OCI-LY7 (cell line): ENCODE results near the gene AFG3L2. TPM values are rescaled to one million over a fixed set of nuclear protein-coding genes. Genes with fewer than 3 reads are reported as not detected.

Experiments
- BruUV-seq: library from RNA; stranded (reverse); fragments of 400-500 nt; replicated peaks from 2 replicates; lab custom pipeline; 2021; lab: Mats Ljungman, UMichigan
- CTCF ChIA-PET: fragments of 300-600 bp; sonication (Branson Sonifier 250); formaldehyde crosslinking; loops from one replicate; lab custom pipeline; 2022; ENCODE audit warnings: antibody characterized with exemption; ENCODE audit not compliant: unreplicated experiment; lab: Charles Lee
- POLR2A ChIA-PET: fragments of 300-600 bp; sonication (Branson Sonifier 250); formaldehyde crosslinking; loops from one replicate; lab custom pipeline; 2022; ENCODE audit warnings: antibody characterized with exemption; lab: Charles Lee
- DNase-seq: peaks from one replicate; pipeline ENCODE4 v3.0.0-alpha.2; 2015; ENCODE audit warnings: low spot score
- H2AFZ ChIP-seq: fragments of 200-600 bp; sonication (generic), shearing (Covaris generic); 2 replicates; pipeline ENCODE4 v1.6.1; 2014; ENCODE audit warnings: mild to moderate bottlenecking, antibody characterized with exemption, low read length, moderate library complexity
- H3K27ac ChIP-seq: fragments of 200-600 bp; sonication (generic); 2 replicates; pipeline ENCODE4 v1.5.1; 2014; ENCODE audit warnings: mixed run types, low read depth, mild to moderate bottlenecking, moderate library complexity, low read length, inconsistent platforms; ENCODE audit not compliant: poor library complexity, severe bottlenecking
- H3K36me3 ChIP-seq: fragments of 200-600 bp; sonication (generic); 2 replicates; pipeline ENCODE4 v1.6.1; 2014; ENCODE audit warnings: mild to moderate bottlenecking, antibody characterized with exemption, low read length, moderate library complexity, mixed read lengths; ENCODE audit not compliant: insufficient read depth
- H3K4me1 ChIP-seq: fragments of 200-600 bp; sonication (generic); 2 replicates; pipeline ENCODE4 v1.5.1; 2014; ENCODE audit warnings: mild to moderate bottlenecking, low read length; ENCODE audit not compliant: insufficient read depth, poor library complexity, severe bottlenecking
- H3K4me2 ChIP-seq: fragments of 200-600 bp; sonication (generic); 2 replicates; pipeline ENCODE4 v1.6.1; 2014; ENCODE audit warnings: mild to moderate bottlenecking, low read length
- H3K4me3 ChIP-seq: fragments of 200-600 bp; sonication (generic); 2 replicates; pipeline ENCODE4 v1.5.1; 2014; ENCODE audit warnings: mild to moderate bottlenecking, low read depth, low read length; ENCODE audit not compliant: poor library complexity, severe bottlenecking
- H3K79me2 ChIP-seq: fragments of 200-600 bp; sonication (generic); 2 replicates; pipeline ENCODE4 v1.6.1; 2016; ENCODE audit warnings: low read depth, mild to moderate bottlenecking, low read length, moderate library complexity, mixed read lengths; ENCODE audit not compliant: insufficient read depth
- H3K9me2 ChIP-seq: fragments of 200-600 bp; sonication (generic); 2 replicates; pipeline ENCODE4 v1.6.1; 2016; ENCODE audit warnings: mild to moderate bottlenecking, low read length, mixed read lengths; ENCODE audit not compliant: insufficient read depth
- H3K9me3 ChIP-seq: fragments of 200-600 bp; sonication (generic); 2 replicates; pipeline ENCODE4 v1.6.1; 2014; ENCODE audit warnings: mild to moderate bottlenecking, mixed run types, low read length, mixed read lengths
- H4K20me1 ChIP-seq: fragments of 200-600 bp; sonication (generic); 2 replicates; pipeline ENCODE4 v1.6.1; 2014; ENCODE audit warnings: mild to moderate bottlenecking, antibody characterized with exemption, low read length, moderate library complexity, mixed read lengths; ENCODE audit not compliant: insufficient read depth
- CTCF ChIP-seq: fragments of 200-600 bp; sonication (generic); conservative IDR thresholded peaks from 2 replicates; pipeline ENCODE4 v1.5.1; 2014; ENCODE audit warnings: mild to moderate bottlenecking, antibody characterized with exemption, low read length, moderate library complexity, mixed read lengths
- EZH2phosphoT487 ChIP-seq: fragments of 200-600 bp; sonication (generic); IDR thresholded peaks from 2 replicates; pipeline ENCODE4 v1.6.1; 2018; ENCODE audit warnings: low read depth, borderline replicate concordance, mild to moderate bottlenecking, mixed run types, antibody characterized with exemption, low read length, moderate library complexity, mixed read lengths
- intact Hi-C: fragments of 100-400 bp; cut with micrococcal nuclease; formaldehyde crosslinking; loops from one replicate; pipeline ENCODE4 v1.10.0; 2022; ENCODE audit not compliant: unreplicated experiment
- total RNA-seq, 2 experiments: library from RNA; depleted of rRNA in 1 of 2; stranded (reverse); fragments of >200 nt in 1 of 2; shearing (Covaris generic) in 1 of 2; gene quantifications; 2 replicates each; pipeline ENCODE4 v1.2.3, GENCODE V29; 2014 to 2022

AFG3L2 gene
- total RNA-seq, 2 experiments from 2014 or later = 44.8 to 72.7 TPM

- intact Hi-C loops = no loop called here
- DNase-seq = no peak
- Histone ChIP-seq H3K9me3 (no peaks in the 10 kb centered on the region), H2AFZ (no peak overlapping the region), H3K27ac (no peak overlapping the region), H3K36me3 (peaks cover 92% of the 10 kb centered on the region), H3K4me2 (no peak overlapping the region), H3K9me2 (no peaks in the 10 kb centered on the region), H3K4me1 (no peaks in the 10 kb centered on the region), H3K79me2 (peaks cover 15% of the 10 kb centered on the region), H3K4me3 (no peak overlapping the region), H4K20me1 (no peaks in the 10 kb centered on the region)
- POLR2A ChIA-PET = no interaction called here
- CTCF ChIA-PET = no interaction called here
- BruUV-seq = no TSS peak
- TF ChIP-seq CTCF (no peak), EZH2phosphoT487 (no peak)
Measured at GRCh38 chr18:12366379-12366778, 10.6 kb downstream of the AFG3L2 start.

- Histone ChIP-seq H4K20me1 (no peaks in the 10 kb centered on the region), H2AFZ (no peak overlapping the region), H3K79me2 (no peaks in the 10 kb centered on the region), H3K4me2 (no peak overlapping the region), H3K4me1 (no peaks in the 10 kb centered on the region), H3K9me2 (no peaks in the 10 kb centered on the region), H3K36me3 (peaks cover 96% of the 10 kb centered on the region), H3K4me3 (no peak overlapping the region), H3K27ac (no peak overlapping the region), H3K9me3 (no peaks in the 10 kb centered on the region)
- CTCF ChIA-PET = no interaction called here
- intact Hi-C loops = no loop called here
- no TSS peak for BruUV-seq
- no peak for DNase-seq
- POLR2A ChIA-PET = no interaction called here
- TF ChIP-seq CTCF (no peak), EZH2phosphoT487 (no peak)
Measured at GRCh38 chr18:12362473-12363174, 14.4 kb downstream of the AFG3L2 start.

- H3K4me3 ChIP-seq = no peak overlapping the region
- peaks cover 96% of the 10 kb centered on the region for H3K36me3 ChIP-seq
- no peak overlapping the region for H3K27ac ChIP-seq
- no peaks in the 10 kb centered on the region for H3K9me2 ChIP-seq
- DNase-seq = no peak
- CTCF ChIA-PET = no interaction called here
- H4K20me1 ChIP-seq = no peaks in the 10 kb centered on the region
- POLR2A ChIA-PET = interaction anchor here (0.6 kb wide), 1 partner anchor 10 kb away, joined by 3 read pairs; no protein-coding TSS in a partner anchor
- no peak overlapping the region for H2AFZ ChIP-seq
- no peaks in the 10 kb centered on the region for H3K79me2 ChIP-seq
- no peaks in the 10 kb centered on the region for H3K9me3 ChIP-seq
- no peaks in the 10 kb centered on the region for H3K4me1 ChIP-seq
- no peak overlapping the region for H3K4me2 ChIP-seq
- no peak for TF ChIP-seq EZH2phosphoT487
- TF ChIP-seq CTCF = no peak
- BruUV-seq = no TSS peak
- intact Hi-C loops = no loop called here
Measured at GRCh38 chr18:12361770-12362378, 15.2 kb downstream of the AFG3L2 start.
